ENCODE data around the gene REV1. TPM values are rescaled to one million over a fixed set of nuclear protein-coding genes. Genes with fewer than 3 reads are reported as not detected.

The REV1 gene
- total and polyA plus RNA-seq, 2 of the 13 experiments (the other 11 are each of a cell fraction or from before 2014, with no cell fraction given), result 49.1 to 71.8 TPM

GRCh38 chr2:99445065-99445464, 44.8 kb downstream of the REV1 start:
- Histone ChIP-seq H3K9ac (ENCODE audit: insufficient read depth, low read depth, low read length) (no peak overlapping the region), H3K27me3 (ENCODE audit: control insufficient read depth in 1 of 2, insufficient read depth in 2 of 2, low read length in 2 of 2) (no peaks in the 10 kb centered on the region), H3K4me2 (ENCODE audit: low read depth, low read length) (no peak overlapping the region), H3K27ac (ENCODE audit: extremely low read length, insufficient read depth, low read length) (no peak overlapping the region), H2AFZ (ENCODE audit: low read length) (no peak overlapping the region), H3K36me3 (replicated peaks in 1 of 2; ENCODE audit: control insufficient read depth in 1 of 2, insufficient read depth in 2 of 2, low read length in 2 of 2) (peaks cover 17 to 48% of the 10 kb centered on the region in 2 experiments), H3K9me3 (ENCODE audit: low read length) (no peaks in the 10 kb centered on the region), H3K4me1 (ENCODE audit: insufficient read depth, low read length) (no peaks in the 10 kb centered on the region), H3K4me3 (replicated peaks in 1 of 3; ENCODE audit: insufficient read depth in 1 of 3, low read depth in 2 of 3, low read length in 3 of 3) (no peak overlapping the region), H3K79me2 (ENCODE audit: insufficient read depth, low read length) (peaks cover 11% of the 10 kb centered on the region), H4K20me1 (ENCODE audit: insufficient read depth, low read length) (no peaks in the 10 kb centered on the region)
- ATAC-seq (no peak), FAIRE-seq (no peak), DNase-seq (ENCODE audit: low spot score) (no peak)
- in situ Hi-C loops (cut with HindIII; ENCODE audit: extremely low pct_ligation_motif_present, low pct_unique_long_range_greater_than_20kb), result no loop called here
- 88% methylated on average over 4 of the region's 4 CpGs for WGBS (ENCODE audit: low lambda C conversion rate)
- intact Hi-C loops (cut with micrococcal nuclease; ENCODE audit: unreplicated experiment), result no loop called here
- TF ChIP-seq TRIM24 (CRISPR knock-in tag; IDR thresholded peaks at IDR 0.05), result no peak
- POLR2A ChIA-PET, result no interaction called here
- CTCF ChIA-PET (ENCODE audit: low intra/inter-chr PET ratio, low total read pairs), result no interaction called here
- BruUV-seq (replicated peaks), result no TSS peak

- Histone ChIP-seq H3K79me2 (ENCODE audit: insufficient read depth, low read length) (peaks cover 11% of the 10 kb centered on the region), H2AFZ (ENCODE audit: low read length) (no peak overlapping the region), H4K20me1 (ENCODE audit: insufficient read depth, low read length) (no peaks in the 10 kb centered on the region), H3K9me3 (ENCODE audit: low read length) (no peaks in the 10 kb centered on the region), H3K4me2 (ENCODE audit: low read depth, low read length) (no peak overlapping the region), H3K36me3 (replicated peaks in 1 of 2; ENCODE audit: control insufficient read depth in 1 of 2, insufficient read depth in 2 of 2, low read length in 2 of 2) (peaks cover 20 to 53% of the 10 kb centered on the region in 2 experiments), H3K4me1 (ENCODE audit: insufficient read depth, low read length) (no peaks in the 10 kb centered on the region), H3K27ac (ENCODE audit: extremely low read length, insufficient read depth, low read length) (no peak overlapping the region), H3K9ac (ENCODE audit: insufficient read depth, low read depth, low read length) (no peak overlapping the region), H3K4me3 (replicated peaks in 1 of 3; ENCODE audit: insufficient read depth in 1 of 3, low read depth in 2 of 3, low read length in 3 of 3) (no peak overlapping the region), H3K27me3 (ENCODE audit: control insufficient read depth in 1 of 2, insufficient read depth in 2 of 2, low read length in 2 of 2) (no peaks in the 10 kb centered on the region)
- no peak for DNase-seq (ENCODE audit: low spot score)
- no TSS peak for BruUV-seq (replicated peaks)
- 97% methylated on average over 2 of the region's 2 CpGs for WGBS (ENCODE audit: low lambda C conversion rate)
- ChIA-PET POLR2A (no interaction called here), CTCF (ENCODE audit: low intra/inter-chr PET ratio, low total read pairs) (no interaction called here)
- intact Hi-C loops (cut with micrococcal nuclease; ENCODE audit: unreplicated experiment) (loop anchor here (5.0 kb wide), 1 partner anchor 43 kb away; no protein-coding TSS in a partner anchor), in situ Hi-C loops (cut with HindIII; ENCODE audit: extremely low pct_ligation_motif_present, low pct_unique_long_range_greater_than_20kb) (no loop called here)
- no peak for FAIRE-seq
- TF ChIP-seq ZNF12 (CRISPR knock-in tag; IDR thresholded peaks at IDR 0.05) (no peak), KLF9 (CRISPR knock-in tag; IDR thresholded peaks at IDR 0.05; ENCODE audit: low read depth) (no peak)
- ATAC-seq, result no peak
Observed at GRCh38 chr2:99444222-99444621, 45.6 kb downstream of the REV1 start.
